ENCODE measurements around the gene BABAM2. TPM values are rescaled to one million over a fixed set of nuclear protein-coding genes. Genes with fewer than 3 reads are reported as not detected.

The BABAM2 gene
- polyA plus RNA-seq, 3 donors: 33.2 to 52.8 (median 49.3) TPM

GRCh38 chr2:28362991-28363521, 472.5 kb downstream of the BABAM2 start:
- Histone ChIP-seq H3K36me3 (replicated peaks in 1 of 2; ENCODE audit: control insufficient read depth in 1 of 2, insufficient read depth in 2 of 2, low read length in 2 of 2) (no peaks in the 10 kb centered on the region), H3K27ac (ENCODE audit: low read depth in 1 of 2, low read length in 2 of 2) (no peak overlapping the region), H3K79me2 (ENCODE audit: insufficient read depth, low read length) (no peaks in the 10 kb centered on the region), H3K4me3 (replicated peaks in 1 of 3; ENCODE audit: low read depth in 2 of 3, low read length in 3 of 3) (no peak overlapping the region), H2AFZ (ENCODE audit: insufficient read depth, low read depth, low read length, poor library complexity, severe bottlenecking) (no peak overlapping the region), H3K9me3 (replicated peaks in 1 of 2; ENCODE audit: control insufficient read depth in 1 of 2, insufficient read depth in 1 of 2, low read length in 2 of 2) (no peaks in the 10 kb centered on the region), H4K20me1 (ENCODE audit: insufficient read depth, low read length) (no peaks in the 10 kb centered on the region), H3K9ac (ENCODE audit: insufficient read depth, low read length, poor library complexity, severe bottlenecking) (no peak overlapping the region), H3K4me2 (replicated peaks; ENCODE audit: extremely low read depth, low read length, poor library complexity, severe bottlenecking) (no peak overlapping the region), H3K4me1 (ENCODE audit: control insufficient read depth in 1 of 2, insufficient read depth in 2 of 2, low read length in 2 of 2) (peaks cover 44 to 57% of the 10 kb centered on the region in 2 donors), H3K27me3 (ENCODE audit: control insufficient read depth in 2 of 2, insufficient read depth in 2 of 2, low read length in 2 of 2) (no peaks in the 10 kb centered on the region)
- H3K36me3 Mint-ChIP-seq: peaks cover 0 to 20% of the 10 kb centered on the region in 2 donors
- TF ChIP-seq, protein P1, sequence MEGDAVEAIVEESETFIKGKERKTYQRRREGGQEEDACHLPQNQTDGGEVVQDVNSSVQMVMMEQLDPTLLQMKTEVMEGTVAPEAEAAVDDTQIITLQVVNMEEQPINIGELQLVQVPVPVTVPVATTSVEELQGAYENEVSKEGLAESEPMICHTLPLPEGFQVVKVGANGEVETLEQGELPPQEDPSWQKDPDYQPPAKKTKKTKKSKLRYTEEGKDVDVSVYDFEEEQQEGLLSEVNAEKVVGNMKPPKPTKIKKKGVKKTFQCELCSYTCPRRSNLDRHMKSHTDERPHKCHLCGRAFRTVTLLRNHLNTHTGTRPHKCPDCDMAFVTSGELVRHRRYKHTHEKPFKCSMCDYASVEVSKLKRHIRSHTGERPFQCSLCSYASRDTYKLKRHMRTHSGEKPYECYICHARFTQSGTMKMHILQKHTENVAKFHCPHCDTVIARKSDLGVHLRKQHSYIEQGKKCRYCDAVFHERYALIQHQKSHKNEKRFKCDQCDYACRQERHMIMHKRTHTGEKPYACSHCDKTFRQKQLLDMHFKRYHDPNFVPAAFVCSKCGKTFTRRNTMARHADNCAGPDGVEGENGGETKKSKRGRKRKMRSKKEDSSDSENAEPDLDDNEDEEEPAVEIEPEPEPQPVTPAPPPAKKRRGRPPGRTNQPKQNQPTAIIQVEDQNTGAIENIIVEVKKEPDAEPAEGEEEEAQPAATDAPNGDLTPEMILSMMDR (IDR thresholded peaks at IDR 0.05): no peak
- peaks cover 0 to 2% (median 0%) of the 10 kb centered on the region in 7 donors for H3K9me3 Mint-ChIP-seq
- peaks cover 6 to 19% (median 17%) of the 10 kb centered on the region in 3 donors for H3K27me3 Mint-ChIP-seq (ENCODE audit: low read depth in 3 of 3)
- H3K4me3 Mint-ChIP-seq: no peak overlapping the region
- peak overlapping the region in 4 of 7 donors; percentile 4 to 58 (median 16) for H3K27ac Mint-ChIP-seq
- 51% methylated on average over 9 of the region's 15 CpGs for WGBS (ENCODE audit: insufficient coverage)
- intact Hi-C loops (cut with micrococcal nuclease): no loop called here
- peaks cover 71% of the 10 kb centered on the region for H3K4me1 Mint-ChIP-seq
- no peak for DNase-seq

DNA sequence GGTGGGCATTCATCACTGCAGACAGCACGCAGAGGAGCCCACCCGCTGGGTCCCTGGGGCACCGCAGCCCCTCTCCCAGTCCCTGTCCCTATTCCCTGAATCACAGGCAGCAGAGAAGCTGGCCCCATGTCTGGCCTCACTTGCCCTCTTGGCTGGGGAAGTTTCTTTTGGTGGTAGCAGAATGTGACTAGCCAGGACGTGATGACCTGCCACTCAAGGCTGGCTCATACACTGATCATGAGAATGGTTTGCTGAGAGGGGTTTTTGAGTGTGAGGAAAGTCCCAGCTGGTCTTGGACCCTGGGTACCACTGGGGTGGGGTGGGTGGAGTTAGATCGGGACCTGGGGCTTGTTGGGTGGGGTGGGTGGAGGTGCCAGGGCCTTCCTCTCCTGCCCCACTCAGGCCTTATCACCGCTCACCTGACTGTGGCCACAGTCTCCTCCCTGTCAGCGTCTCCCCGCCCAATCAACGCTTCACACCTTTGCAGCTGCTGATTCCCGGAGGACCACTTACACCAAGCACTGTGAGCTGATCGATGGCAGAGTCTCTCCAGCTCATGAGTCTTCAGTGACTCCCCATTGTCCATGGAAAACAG, 473.3 kb downstream of the BABAM2 start:
- H3K4me3 Mint-ChIP-seq: no peak overlapping the region
- peak in 1 of 3 donors; percentile 70 for DNase-seq
- H3K79me2 ChIP-seq (ENCODE audit: insufficient read depth, low read length): no peaks in the 10 kb centered on the region
- H3K4me1 ChIP-seq (ENCODE audit: control insufficient read depth in 1 of 2, insufficient read depth in 2 of 2, low read length in 2 of 2): peaks cover 40 to 50% of the 10 kb centered on the region in 2 donors
- no peak overlapping the region for H3K27ac ChIP-seq (ENCODE audit: low read depth in 1 of 2, low read length in 2 of 2)
- no peak overlapping the region for H3K4me2 ChIP-seq (replicated peaks; ENCODE audit: extremely low read depth, low read length, poor library complexity, severe bottlenecking)
- H3K27me3 ChIP-seq (ENCODE audit: control insufficient read depth in 2 of 2, insufficient read depth in 2 of 2, low read length in 2 of 2): no peaks in the 10 kb centered on the region
- no peak overlapping the region for H3K9ac ChIP-seq (ENCODE audit: insufficient read depth, low read length, poor library complexity, severe bottlenecking)
- peaks cover 6 to 19% (median 12%) of the 10 kb centered on the region in 3 donors for H3K27me3 Mint-ChIP-seq (ENCODE audit: low read depth in 3 of 3)
- peaks cover 65% of the 10 kb centered on the region for H3K4me1 Mint-ChIP-seq
- no peak overlapping the region for H3K4me3 ChIP-seq (replicated peaks in 1 of 3; ENCODE audit: low read depth in 2 of 3, low read length in 3 of 3)
- TF ChIP-seq, protein P1 (IDR thresholded peaks at IDR 0.05): no peak
- no peaks in the 10 kb centered on the region for H3K36me3 ChIP-seq (replicated peaks in 1 of 2; ENCODE audit: control insufficient read depth in 1 of 2, insufficient read depth in 2 of 2, low read length in 2 of 2)
- no peaks in the 10 kb centered on the region for H4K20me1 ChIP-seq (ENCODE audit: insufficient read depth, low read length)
- WGBS (ENCODE audit: insufficient coverage): 95% methylated on average over 7 of the region's 11 CpGs
- H3K27ac Mint-ChIP-seq: peak overlapping the region in 3 of 7 donors; percentile 6 to 66 (median 12)
- H3K9me3 ChIP-seq (replicated peaks in 1 of 2; ENCODE audit: control insufficient read depth in 1 of 2, insufficient read depth in 1 of 2, low read length in 2 of 2): no peaks in the 10 kb centered on the region
- peaks cover 0 to 2% (median 0%) of the 10 kb centered on the region in 7 donors for H3K9me3 Mint-ChIP-seq
- intact Hi-C loops (cut with micrococcal nuclease): no loop called here
- H2AFZ ChIP-seq (ENCODE audit: insufficient read depth, low read depth, low read length, poor library complexity, severe bottlenecking): no peak overlapping the region
- H3K36me3 Mint-ChIP-seq: peaks cover 0 to 20% of the 10 kb centered on the region in 2 donors
